GM12878 (cell line): Measurements from ENCODE around the gene REEP1. TPM values are rescaled to one million over a fixed set of nuclear protein-coding genes. Genes with fewer than 3 reads are reported as not detected.
A peak's percentile ranks its signal among the peaks of the same experiment; 100 is the strongest.

ENCODE experiments used
- ATF7 ChIP-seq: fragments of 450-650 bp; IDR thresholded peaks from 2 replicates; pipeline ENCODE4 v1.6.1; 2016; ENCODE audit warnings: low read depth, mild to moderate bottlenecking
- BACH1 ChIP-seq: fragments of 450-650 bp; IDR thresholded peaks from 2 replicates; pipeline ENCODE4 v1.6.1; 2017; ENCODE audit warnings: mild to moderate bottlenecking, borderline replicate concordance
- BMI1 ChIP-seq: fragments of 450-650 bp; IDR thresholded peaks from 2 replicates; pipeline ENCODE4 v1.6.1; 2016; ENCODE audit warnings: mild to moderate bottlenecking, moderate library complexity, borderline replicate concordance
- E2F4 ChIP-seq: IDR thresholded peaks from 2 replicates; pipeline ENCODE4 v1.6.1; 2012; ENCODE audit warnings: low read depth, low read length, improper control_type of control experiment
- EED ChIP-seq: sonication (generic); IDR thresholded peaks from 2 replicates; pipeline ENCODE4 v1.6.1; 2016; ENCODE audit warnings: antibody characterized with exemption, low read depth
- MEF2A ChIP-seq: IDR thresholded peaks from 2 replicates; pipeline ENCODE4 v1.6.1; 2011; ENCODE audit warnings: low read depth, mild to moderate bottlenecking, low read length, moderate library complexity; ENCODE audit not compliant: insufficient read depth
- NFYB ChIP-seq: IDR thresholded peaks from 2 replicates; pipeline ENCODE4 v1.6.1; 2011; ENCODE audit warnings: low read depth, mild to moderate bottlenecking, low read length, improper control_type of control experiment, moderate library complexity; ENCODE audit not compliant: insufficient read depth
- NR2C1 ChIP-seq: fragments of 450-650 bp; IDR thresholded peaks from 2 replicates; pipeline ENCODE4 v1.6.1; 2017; ENCODE audit warnings: antibody characterized with exemption, mild to moderate bottlenecking, moderate library complexity
- RELB ChIP-seq: fragments of 450-650 bp; IDR thresholded peaks from 2 replicates; pipeline ENCODE4 v1.6.1; 2017; ENCODE audit warnings: low read depth, mild to moderate bottlenecking, moderate library complexity
- SIN3A ChIP-seq: IDR thresholded peaks from 2 replicates; pipeline ENCODE4 v1.6.1; 2012; ENCODE audit warnings: low read depth, low read length, improper control_type of control experiment
- SRF ChIP-seq, 2 experiments: IDR thresholded peaks; 2 replicates each; pipeline ENCODE4 v1.6.1; 2011; ENCODE audit warnings: low read depth in 2 of 2, low read length in 2 of 2, mild to moderate bottlenecking in 1 of 2, moderate library complexity in 1 of 2
- ZBTB4 ChIP-seq: fragments of 450-650 bp; formaldehyde crosslinking; IDR thresholded peaks from 2 replicates; pipeline ENCODE4 v1.4.0; 2022; ENCODE audit warnings: mild to moderate bottlenecking, moderate library complexity
- polyA plus RNA-seq, 11 experiments: library from polyadenylated mRNA; depleted of rRNA in 4 of 11; unstranded in 6 of 11; stranded (reverse) in 5 of 11; fragments of >200 nt; fragmentation: Nextera tagmentation in 4 of 11; fragmentation: Illumina TruSeq in 1 of 11; extraction: Ambion mirVana in 4 of 11; extraction: Trizol in 1 of 11; gene quantifications; 1 replicate in 1 of 11; 2 replicates in 10 of 11; pipeline versions ENCODE4 v1.2.1 to v1.2.3, GENCODE V29; 2011 to 2016; ENCODE audit warnings: inconsistent platforms in 2 of 11, missing spikeins in 2 of 11, low read depth in 1 of 11
- total RNA-seq, 4 experiments: library from RNA; depleted of rRNA in 3 of 4; stranded (reverse); fragments of >200 nt in 3 of 4; fragmentation: Illumina TruSeq in 1 of 4; extraction: Trizol in 1 of 4; gene quantifications; 2 replicates each; pipeline versions ENCODE4 v1.2.1 to v1.2.3, GENCODE V29; 2013 to 2021
- TF ChIP-seq, protein P1 (sequence below): fragments of 150-350 bp; IDR thresholded peaks from 2 replicates; pipeline ENCODE4 v1.6.1; 2016; ENCODE audit warnings: low read depth, low read length

REEP1 gene
- total and polyA plus RNA-seq, 10 of the 15 experiments (the other 5 are each of a cell fraction or from before 2014, with no cell fraction given): 0.02 to 0.30 (median 0.09) TPM; not detected in 1

GRCh38 chr2:86238354-86238753 lies 99.1 kb downstream of the REEP1 start (continued):
- TF ChIP-seq RELB (peak; percentile 47; the same call in 1 of the 2 replicates), ZBTB4 (no peak), SRF (IDR thresholded peaks at IDR 0.05; ENCODE audit: low read depth in 2 of 2, low read length in 2 of 2) (peak; percentile 86 to 97), MEF2A (no peak), SIN3A (no peak), BMI1 (no peak), ATF7 (0 out of 2 replicates have a peak, but pooled peaks have one; percentile 16), NFYB (no peak), NR2C1 (no peak), EED (0 out of 2 replicates have a peak, but pooled peaks have one; percentile 24), E2F4 (no peak), BACH1 (no peak)
- TF ChIP-seq, protein P1, sequence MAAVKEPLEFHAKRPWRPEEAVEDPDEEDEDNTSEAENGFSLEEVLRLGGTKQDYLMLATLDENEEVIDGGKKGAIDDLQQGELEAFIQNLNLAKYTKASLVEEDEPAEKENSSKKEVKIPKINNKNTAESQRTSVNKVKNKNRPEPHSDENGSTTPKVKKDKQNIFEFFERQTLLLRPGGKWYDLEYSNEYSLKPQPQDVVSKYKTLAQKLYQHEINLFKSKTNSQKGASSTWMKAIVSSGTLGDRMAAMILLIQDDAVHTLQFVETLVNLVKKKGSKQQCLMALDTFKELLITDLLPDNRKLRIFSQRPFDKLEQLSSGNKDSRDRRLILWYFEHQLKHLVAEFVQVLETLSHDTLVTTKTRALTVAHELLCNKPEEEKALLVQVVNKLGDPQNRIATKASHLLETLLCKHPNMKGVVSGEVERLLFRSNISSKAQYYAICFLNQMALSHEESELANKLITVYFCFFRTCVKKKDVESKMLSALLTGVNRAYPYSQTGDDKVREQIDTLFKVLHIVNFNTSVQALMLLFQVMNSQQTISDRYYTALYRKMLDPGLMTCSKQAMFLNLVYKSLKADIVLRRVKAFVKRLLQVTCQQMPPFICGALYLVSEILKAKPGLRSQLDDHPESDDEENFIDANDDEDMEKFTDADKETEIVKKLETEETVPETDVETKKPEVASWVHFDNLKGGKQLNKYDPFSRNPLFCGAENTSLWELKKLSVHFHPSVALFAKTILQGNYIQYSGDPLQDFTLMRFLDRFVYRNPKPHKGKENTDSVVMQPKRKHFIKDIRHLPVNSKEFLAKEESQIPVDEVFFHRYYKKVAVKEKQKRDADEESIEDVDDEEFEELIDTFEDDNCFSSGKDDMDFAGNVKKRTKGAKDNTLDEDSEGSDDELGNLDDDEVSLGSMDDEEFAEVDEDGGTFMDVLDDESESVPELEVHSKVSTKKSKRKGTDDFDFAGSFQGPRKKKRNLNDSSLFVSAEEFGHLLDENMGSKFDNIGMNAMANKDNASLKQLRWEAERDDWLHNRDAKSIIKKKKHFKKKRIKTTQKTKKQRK: no peak
